HEK293 (cell line): ENCODE measurements around the gene NSMCE1.
"Not testable (repeated sequence)": the region's sequence is repeated elsewhere in the genome, so short reads cannot be mapped to it uniquely, and the experiment has no call there.

Source experiments
- CTCF ChIA-PET: fragments of 350-600 bp; formaldehyde crosslinking; extraction: SDS; loops from one replicate; lab custom pipeline; 2021; ENCODE audit warnings: antibody characterized with exemption; lab: Yijun Ruan, JAX
- POLR2A ChIA-PET: fragments of 300-600 bp; formaldehyde crosslinking; extraction: SDS; loops from one replicate; lab custom pipeline; 2020; ENCODE audit warnings: antibody characterized with exemption, inconsistent platforms; lab: Yijun Ruan, JAX
- H3K27ac ChIP-seq: fragments of 200-500 bp; sonication (Bioruptor generic); 2 replicates; pipeline ENCODE4 v1.5.1; 2014; ENCODE audit warnings: low read depth, low read length, control low read depth, inconsistent platforms; ENCODE audit errors: extremely low read depth
- H3K36me3 ChIP-seq, 2 experiments: fragments of 200-500 bp in 1 of 2; sonication (Bioruptor generic) in 1 of 2; 1 replicate in 1 of 2; 2 replicates in 1 of 2; pipeline ENCODE4 v1.5.1; 2014 to 2017; ENCODE audit warnings: inconsistent platforms in 2 of 2, low read length in 2 of 2; ENCODE audit not compliant: control insufficient read depth in 2 of 2, insufficient read depth in 1 of 2
- H3K4me1 ChIP-seq: fragments of 200-500 bp; sonication (Bioruptor generic); 2 replicates; pipeline ENCODE4 v1.5.1; 2014; ENCODE audit warnings: mild to moderate bottlenecking, low read length, inconsistent platforms; ENCODE audit not compliant: control insufficient read depth, insufficient read depth
- H3K4me3 ChIP-seq: 2 replicates; pipeline ENCODE4 v1.5.1; 2011; ENCODE audit warnings: low read depth, mild to moderate bottlenecking, control low read depth, low read length, moderate library complexity
- H3K9me3 ChIP-seq: fragments of 200-500 bp; sonication (Bioruptor generic); 2 replicates; pipeline ENCODE4 v1.5.1; 2014; ENCODE audit warnings: low read depth, low read length, inconsistent platforms; ENCODE audit not compliant: control insufficient read depth, insufficient read depth
- ATF2 ChIP-seq: fragments of 450-650 bp; formaldehyde crosslinking; IDR thresholded peaks from 2 replicates; pipeline ENCODE4 v1.5.1; 2016; ENCODE audit warnings: missing biosample characterization, missing genetic modification characterization, low read depth
- INSM2 ChIP-seq: fragments of 450-650 bp; formaldehyde crosslinking; IDR thresholded peaks from 2 replicates; pipeline ENCODE4 v1.5.1; 2016; ENCODE audit warnings: missing biosample characterization, missing genetic modification characterization
- KLF10 ChIP-seq: fragments of 450-650 bp; IDR thresholded peaks from 2 replicates; pipeline ENCODE4 v1.5.1; 2018; ENCODE audit warnings: missing biosample characterization, mild to moderate bottlenecking, missing genetic modification characterization
- KLF9 ChIP-seq: fragments of 450-650 bp; formaldehyde crosslinking; IDR thresholded peaks from 2 replicates; pipeline ENCODE4 v1.5.1; 2016; ENCODE audit warnings: missing biosample characterization, missing genetic modification characterization, low read depth
- MYNN ChIP-seq: fragments of 450-650 bp; formaldehyde crosslinking; IDR thresholded peaks from 2 replicates; pipeline ENCODE4 v1.5.1; 2016; ENCODE audit warnings: missing biosample characterization, missing genetic modification characterization, borderline replicate concordance
- PRDM6 ChIP-seq: fragments of 450-650 bp; formaldehyde crosslinking; IDR thresholded peaks from 2 replicates; pipeline ENCODE4 v1.5.1; 2017; ENCODE audit warnings: missing biosample characterization, missing genetic modification characterization
- ZIC2 ChIP-seq: fragments of 450-650 bp; formaldehyde crosslinking; IDR thresholded peaks from 2 replicates; pipeline ENCODE4 v1.5.1; 2016; ENCODE audit warnings: missing biosample characterization, missing genetic modification characterization
- ZNF132 ChIP-seq: fragments of 450-650 bp; formaldehyde crosslinking; IDR thresholded peaks from 2 replicates; pipeline ENCODE4 v1.5.1; 2017; ENCODE audit warnings: missing biosample characterization, missing genetic modification characterization, borderline replicate concordance
- ZNF19 ChIP-seq: fragments of 450-650 bp; formaldehyde crosslinking; IDR thresholded peaks from 2 replicates; pipeline ENCODE4; 2016; ENCODE audit warnings: missing biosample characterization, missing genetic modification characterization, low read depth
- ZNF223 ChIP-seq: fragments of 450-650 bp; formaldehyde crosslinking; IDR thresholded peaks from 2 replicates; pipeline ENCODE4 v1.5.1; 2016; ENCODE audit warnings: missing biosample characterization, missing genetic modification characterization
- ZNF239 ChIP-seq: fragments of 450-650 bp; formaldehyde crosslinking; IDR thresholded peaks from 2 replicates; pipeline ENCODE4 v1.5.1; 2016; ENCODE audit warnings: missing biosample characterization, missing genetic modification characterization
- ZNF248 ChIP-seq: fragments of 450-650 bp; formaldehyde crosslinking; IDR thresholded peaks from 2 replicates; pipeline ENCODE4 v1.5.1; 2017; ENCODE audit warnings: missing biosample characterization, missing genetic modification characterization
- ZNF366 ChIP-seq: fragments of 450-650 bp; formaldehyde crosslinking; conservative IDR thresholded peaks from 2 replicates; pipeline ENCODE4 v1.5.1; 2016; ENCODE audit warnings: missing biosample characterization, missing genetic modification characterization
- ZNF548 ChIP-seq: fragments of 450-650 bp; formaldehyde crosslinking; IDR thresholded peaks from 2 replicates; pipeline ENCODE4 v1.5.1; 2016; ENCODE audit warnings: missing biosample characterization, missing genetic modification characterization
- ZNF560 ChIP-seq: fragments of 450-650 bp; formaldehyde crosslinking; IDR thresholded peaks from 2 replicates; pipeline ENCODE4 v1.5.1; 2017; ENCODE audit warnings: missing biosample characterization, missing genetic modification characterization, borderline replicate concordance
- ZNF629 ChIP-seq: fragments of 450-650 bp; formaldehyde crosslinking; IDR thresholded peaks from 2 replicates; pipeline ENCODE4 v1.5.1; 2017; ENCODE audit warnings: missing biosample characterization, missing genetic modification characterization
- ZNF645 ChIP-seq: fragments of 450-650 bp; formaldehyde crosslinking; IDR thresholded peaks from 2 replicates; pipeline ENCODE4; 2016; ENCODE audit warnings: missing biosample characterization, missing genetic modification characterization
- ZNF658 ChIP-seq: fragments of 450-650 bp; formaldehyde crosslinking; IDR thresholded peaks from 2 replicates; pipeline ENCODE4; 2016; ENCODE audit warnings: missing biosample characterization, missing genetic modification characterization
- ZNF677 ChIP-seq: fragments of 450-650 bp; IDR thresholded peaks from 2 replicates; pipeline ENCODE4 v1.5.0; 2018; ENCODE audit warnings: missing biosample characterization, mild to moderate bottlenecking, missing genetic modification characterization, moderate library complexity
- ZNF768 ChIP-seq: fragments of 450-650 bp; formaldehyde crosslinking; IDR thresholded peaks from 2 replicates; pipeline ENCODE4 v1.5.1; 2018; ENCODE audit warnings: missing biosample characterization, mild to moderate bottlenecking, missing genetic modification characterization
- ZSCAN16 ChIP-seq: fragments of 450-650 bp; formaldehyde crosslinking; IDR thresholded peaks from 2 replicates; pipeline ENCODE4 v1.5.1; 2016; ENCODE audit warnings: missing biosample characterization, missing genetic modification characterization

The NSMCE1 gene

GRCh38 chr16:27247076-27247475, 21.5 kb downstream of the NSMCE1 start:
- H3K4me1 ChIP-seq, H3K36me3 ChIP-seq, H3K27ac ChIP-seq, H3K4me3 ChIP-seq, CTCF ChIA-PET, POLR2A ChIA-PET, H3K9me3 ChIP-seq: not testable (repeated sequence)

- ChIA-PET POLR2A (no interaction called here), CTCF (interaction anchor here (4.1 kb wide), 1 partner anchor 12 kb away, joined by 23 read pairs; no protein-coding TSS in a partner anchor)
- Histone ChIP-seq H3K9me3 (no peaks in the 10 kb centered on the region), H3K4me3 (no peak overlapping the region), H3K27ac (no peak overlapping the region), H3K4me1 (0 out of 2 replicates have a peak, but pooled peaks cover 2% of the 10 kb centered on the region), H3K36me3 (no peaks in the 10 kb centered on the region)
- TF ChIP-seq KLF10 (tag by site-specific recombination), result no peak
Measured at GRCh38 chr16:27246439-27246838, 22.1 kb downstream of the NSMCE1 start.

GRCh38 chr16:27245276-27246172, 23.0 kb downstream of the NSMCE1 start:
- POLR2A ChIA-PET, result no interaction called here
- Histone ChIP-seq H3K4me1 (0 out of 2 replicates have a peak, but pooled peaks cover 2% of the 10 kb centered on the region), H3K27ac (no peak overlapping the region), H3K9me3 (no peaks in the 10 kb centered on the region), H3K4me3 (no peak overlapping the region), H3K36me3 (no peaks in the 10 kb centered on the region)
- TF ChIP-seq ZNF768 (tag by site-specific recombination) (no peak), ZNF132 (no peak), PRDM6 (no peak)
- CTCF ChIA-PET, result interaction anchor here (0.6 to 4.1 kb wide), 2 partner anchors 11 to 74 kb away, joined by 3 to 23 read pairs; no protein-coding TSS in a partner anchor

GRCh38 chr16:27244363-27244755, 24.2 kb downstream of the NSMCE1 start:
- Histone ChIP-seq H3K27ac (no peak overlapping the region), H3K9me3 (no peaks in the 10 kb centered on the region), H3K4me1 (0 out of 2 replicates have a peak, but pooled peaks cover 2% of the 10 kb centered on the region), H3K36me3 (no peaks in the 10 kb centered on the region), H3K4me3 (no peak overlapping the region)
- POLR2A ChIA-PET, result no interaction called here
- CTCF ChIA-PET, result interaction anchor here (0.5 to 4.1 kb wide), 3 partner anchors 10 to 178 kb away, joined by 3 to 23 read pairs (median 3); no protein-coding TSS in a partner anchor
- TF ChIP-seq ZNF248 (tag by site-specific recombination) (no peak), ZNF645 (tag by site-specific recombination) (no peak), ZNF658 (tag by site-specific recombination) (no peak), ZNF677 (tag by site-specific recombination) (no peak), ATF2 (no peak), INSM2 (tag by site-specific recombination) (no peak), ZNF19 (tag by site-specific recombination) (no peak), ZNF629 (tag by site-specific recombination) (no peak), ZNF239 (no peak), MYNN (tag by site-specific recombination) (no peak), ZIC2 (tag by site-specific recombination) (no peak), ZNF560 (tag by site-specific recombination) (no peak), ZNF366 (tag by site-specific recombination) (no peak), KLF9 (tag by site-specific recombination) (no peak), ZNF223 (tag by site-specific recombination) (no peak), ZSCAN16 (tag by site-specific recombination) (no peak), ZNF548 (tag by site-specific recombination) (no peak)
